ENCODE data around the gene RPL14.

RPL14 gene

DNA sequence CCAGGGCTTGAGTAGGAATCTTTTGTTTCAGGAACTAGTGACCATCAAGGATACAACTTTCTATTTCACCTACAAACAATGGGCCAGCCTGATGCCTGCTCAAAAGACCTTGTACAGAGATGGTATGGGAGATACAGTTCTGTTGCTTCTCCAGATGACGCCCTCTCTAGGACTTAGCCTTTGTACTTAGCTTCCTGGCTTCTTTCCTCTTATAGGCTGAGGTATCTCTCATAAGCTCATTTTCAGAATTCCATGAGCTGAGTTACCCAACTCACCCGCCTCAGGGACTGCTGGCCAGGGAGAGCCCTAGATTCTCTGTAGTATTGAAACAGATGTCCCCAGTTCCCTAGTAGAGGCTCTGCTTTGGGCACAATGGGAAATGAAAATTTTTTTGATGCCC is 40.1 kb downstream of the RPL14 start:
- TF ChIP-seq ZNF8 (CRISPR knock-in tag; IDR thresholded peaks at IDR 0.05): no peak
- no peak for ATAC-seq

DNA sequence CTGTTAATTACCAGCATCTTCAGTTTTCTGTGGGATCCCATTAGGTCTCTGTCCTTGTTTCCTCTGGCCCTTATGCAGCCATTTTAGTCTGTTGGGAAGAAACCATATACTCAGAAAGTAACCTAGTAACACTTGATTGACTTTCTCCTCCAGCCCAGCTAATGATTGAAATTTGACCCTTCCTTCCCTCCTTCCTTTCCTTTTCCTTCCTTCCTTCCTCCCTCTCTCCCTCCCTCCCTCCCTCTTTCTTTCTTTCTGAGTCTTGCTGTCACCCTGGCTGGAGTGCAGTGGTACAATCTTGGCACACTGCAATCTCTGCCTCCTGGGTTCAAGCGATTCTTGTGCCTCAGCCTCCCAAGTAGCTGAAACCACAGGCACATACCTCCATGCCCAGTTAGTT is 42.8 kb downstream of the RPL14 start:
- TF ChIP-seq ESRRG (CRISPR knock-in tag; IDR thresholded peaks at IDR 0.05): no peak
- no peak for TF ChIP-seq ZNF565 (CRISPR knock-in tag; conservative IDR thresholded peaks at IDR 0.05; ENCODE audit: low read depth)
- TF ChIP-seq, protein P1, sequence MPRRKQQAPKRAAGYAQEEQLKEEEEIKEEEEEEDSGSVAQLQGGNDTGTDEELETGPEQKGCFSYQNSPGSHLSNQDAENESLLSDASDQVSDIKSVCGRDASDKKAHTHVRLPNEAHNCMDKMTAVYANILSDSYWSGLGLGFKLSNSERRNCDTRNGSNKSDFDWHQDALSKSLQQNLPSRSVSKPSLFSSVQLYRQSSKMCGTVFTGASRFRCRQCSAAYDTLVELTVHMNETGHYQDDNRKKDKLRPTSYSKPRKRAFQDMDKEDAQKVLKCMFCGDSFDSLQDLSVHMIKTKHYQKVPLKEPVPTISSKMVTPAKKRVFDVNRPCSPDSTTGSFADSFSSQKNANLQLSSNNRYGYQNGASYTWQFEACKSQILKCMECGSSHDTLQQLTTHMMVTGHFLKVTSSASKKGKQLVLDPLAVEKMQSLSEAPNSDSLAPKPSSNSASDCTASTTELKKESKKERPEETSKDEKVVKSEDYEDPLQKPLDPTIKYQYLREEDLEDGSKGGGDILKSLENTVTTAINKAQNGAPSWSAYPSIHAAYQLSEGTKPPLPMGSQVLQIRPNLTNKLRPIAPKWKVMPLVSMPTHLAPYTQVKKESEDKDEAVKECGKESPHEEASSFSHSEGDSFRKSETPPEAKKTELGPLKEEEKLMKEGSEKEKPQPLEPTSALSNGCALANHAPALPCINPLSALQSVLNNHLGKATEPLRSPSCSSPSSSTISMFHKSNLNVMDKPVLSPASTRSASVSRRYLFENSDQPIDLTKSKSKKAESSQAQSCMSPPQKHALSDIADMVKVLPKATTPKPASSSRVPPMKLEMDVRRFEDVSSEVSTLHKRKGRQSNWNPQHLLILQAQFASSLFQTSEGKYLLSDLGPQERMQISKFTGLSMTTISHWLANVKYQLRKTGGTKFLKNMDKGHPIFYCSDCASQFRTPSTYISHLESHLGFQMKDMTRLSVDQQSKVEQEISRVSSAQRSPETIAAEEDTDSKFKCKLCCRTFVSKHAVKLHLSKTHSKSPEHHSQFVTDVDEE (CRISPR knock-in tag; IDR thresholded peaks at IDR 0.05): no peak
- TF ChIP-seq, protein P2, sequence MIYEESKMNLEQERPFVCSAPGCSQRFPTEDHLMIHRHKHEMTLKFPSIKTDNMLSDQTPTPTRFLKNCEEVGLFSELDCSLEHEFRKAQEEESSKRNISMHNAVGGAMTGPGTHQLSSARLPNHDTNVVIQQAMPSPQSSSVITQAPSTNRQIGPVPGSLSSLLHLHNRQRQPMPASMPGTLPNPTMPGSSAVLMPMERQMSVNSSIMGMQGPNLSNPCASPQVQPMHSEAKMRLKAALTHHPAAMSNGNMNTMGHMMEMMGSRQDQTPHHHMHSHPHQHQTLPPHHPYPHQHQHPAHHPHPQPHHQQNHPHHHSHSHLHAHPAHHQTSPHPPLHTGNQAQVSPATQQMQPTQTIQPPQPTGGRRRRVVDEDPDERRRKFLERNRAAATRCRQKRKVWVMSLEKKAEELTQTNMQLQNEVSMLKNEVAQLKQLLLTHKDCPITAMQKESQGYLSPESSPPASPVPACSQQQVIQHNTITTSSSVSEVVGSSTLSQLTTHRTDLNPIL (CRISPR knock-in tag; IDR thresholded peaks at IDR 0.05; ENCODE audit: low read depth): no peak
- TF ChIP-seq TOX (CRISPR knock-in tag; IDR thresholded peaks at IDR 0.05; ENCODE audit: borderline replicate concordance): no peak
- no peak for TF ChIP-seq SNAI2 (CRISPR knock-in tag; IDR thresholded peaks at IDR 0.05)
- TF ChIP-seq ZNF8 (CRISPR knock-in tag; IDR thresholded peaks at IDR 0.05): no peak
- TF ChIP-seq, protein P3, sequence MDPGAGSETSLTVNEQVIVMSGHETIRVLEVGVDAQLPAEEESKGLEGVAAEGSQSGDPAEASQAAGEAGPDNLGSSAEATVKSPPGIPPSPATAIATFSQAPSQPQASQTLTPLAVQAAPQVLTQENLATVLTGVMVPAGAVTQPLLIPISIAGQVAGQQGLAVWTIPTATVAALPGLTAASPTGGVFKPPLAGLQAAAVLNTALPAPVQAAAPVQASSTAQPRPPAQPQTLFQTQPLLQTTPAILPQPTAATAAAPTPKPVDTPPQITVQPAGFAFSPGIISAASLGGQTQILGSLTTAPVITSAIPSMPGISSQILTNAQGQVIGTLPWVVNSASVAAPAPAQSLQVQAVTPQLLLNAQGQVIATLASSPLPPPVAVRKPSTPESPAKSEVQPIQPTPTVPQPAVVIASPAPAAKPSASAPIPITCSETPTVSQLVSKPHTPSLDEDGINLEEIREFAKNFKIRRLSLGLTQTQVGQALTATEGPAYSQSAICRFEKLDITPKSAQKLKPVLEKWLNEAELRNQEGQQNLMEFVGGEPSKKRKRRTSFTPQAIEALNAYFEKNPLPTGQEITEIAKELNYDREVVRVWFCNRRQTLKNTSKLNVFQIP (CRISPR knock-in tag; IDR thresholded peaks at IDR 0.05; ENCODE audit: borderline replicate concordance, low read depth): no peak
- TF ChIP-seq BACH2 (CRISPR knock-in tag; IDR thresholded peaks at IDR 0.05; ENCODE audit: borderline replicate concordance): no peak
- no peak for TF ChIP-seq ZNF70 (CRISPR knock-in tag; IDR thresholded peaks at IDR 0.05)
- no peak for ATAC-seq

DNA sequence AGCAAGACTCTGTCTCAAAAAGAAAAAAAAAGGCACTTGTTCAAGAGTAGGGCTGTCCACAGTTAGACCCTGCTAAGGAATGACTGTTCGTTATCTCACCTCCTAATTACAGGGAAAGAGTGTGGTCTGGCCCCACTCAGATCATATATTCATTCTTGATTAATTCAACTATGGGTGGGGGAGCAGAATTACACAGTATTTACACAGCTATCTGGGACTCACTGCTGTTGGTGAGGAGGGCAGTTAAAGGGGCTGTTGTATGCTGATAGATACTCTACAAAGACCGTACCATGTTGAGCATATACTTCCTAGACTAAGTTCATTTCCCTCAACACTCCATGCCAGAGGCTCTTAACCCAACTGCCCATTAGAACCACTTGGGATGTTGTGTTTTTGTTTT is 44.9 kb downstream of the RPL14 start:
- ATAC-seq: no peak
- no peak for TF ChIP-seq ISL1 (CRISPR knock-in tag; IDR thresholded peaks at IDR 0.05)
- TF ChIP-seq ZNF8 (CRISPR knock-in tag; IDR thresholded peaks at IDR 0.05): no peak
- TF ChIP-seq ZNF70 (CRISPR knock-in tag; IDR thresholded peaks at IDR 0.05): no peak
- TF ChIP-seq, protein P4, sequence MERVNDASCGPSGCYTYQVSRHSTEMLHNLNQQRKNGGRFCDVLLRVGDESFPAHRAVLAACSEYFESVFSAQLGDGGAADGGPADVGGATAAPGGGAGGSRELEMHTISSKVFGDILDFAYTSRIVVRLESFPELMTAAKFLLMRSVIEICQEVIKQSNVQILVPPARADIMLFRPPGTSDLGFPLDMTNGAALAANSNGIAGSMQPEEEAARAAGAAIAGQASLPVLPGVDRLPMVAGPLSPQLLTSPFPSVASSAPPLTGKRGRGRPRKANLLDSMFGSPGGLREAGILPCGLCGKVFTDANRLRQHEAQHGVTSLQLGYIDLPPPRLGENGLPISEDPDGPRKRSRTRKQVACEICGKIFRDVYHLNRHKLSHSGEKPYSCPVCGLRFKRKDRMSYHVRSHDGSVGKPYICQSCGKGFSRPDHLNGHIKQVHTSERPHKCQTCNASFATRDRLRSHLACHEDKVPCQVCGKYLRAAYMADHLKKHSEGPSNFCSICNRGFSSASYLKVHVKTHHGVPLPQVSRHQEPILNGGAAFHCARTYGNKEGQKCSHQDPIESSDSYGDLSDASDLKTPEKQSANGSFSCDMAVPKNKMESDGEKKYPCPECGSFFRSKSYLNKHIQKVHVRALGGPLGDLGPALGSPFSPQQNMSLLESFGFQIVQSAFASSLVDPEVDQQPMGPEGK (CRISPR knock-in tag; IDR thresholded peaks at IDR 0.05; ENCODE audit: borderline replicate concordance): no peak
- no peak for TF ChIP-seq ZC3H10 (CRISPR knock-in tag; IDR thresholded peaks at IDR 0.05)
- no peak for TF ChIP-seq OSR1 (CRISPR knock-in tag; IDR thresholded peaks at IDR 0.05)
- no peak for TF ChIP-seq GLIS3 (CRISPR knock-in tag; IDR thresholded peaks at IDR 0.05)
- TF ChIP-seq ARNTL (CRISPR knock-in tag; IDR thresholded peaks at IDR 0.05; ENCODE audit: borderline replicate concordance, low read depth): no peak
- TF ChIP-seq, protein P5, sequence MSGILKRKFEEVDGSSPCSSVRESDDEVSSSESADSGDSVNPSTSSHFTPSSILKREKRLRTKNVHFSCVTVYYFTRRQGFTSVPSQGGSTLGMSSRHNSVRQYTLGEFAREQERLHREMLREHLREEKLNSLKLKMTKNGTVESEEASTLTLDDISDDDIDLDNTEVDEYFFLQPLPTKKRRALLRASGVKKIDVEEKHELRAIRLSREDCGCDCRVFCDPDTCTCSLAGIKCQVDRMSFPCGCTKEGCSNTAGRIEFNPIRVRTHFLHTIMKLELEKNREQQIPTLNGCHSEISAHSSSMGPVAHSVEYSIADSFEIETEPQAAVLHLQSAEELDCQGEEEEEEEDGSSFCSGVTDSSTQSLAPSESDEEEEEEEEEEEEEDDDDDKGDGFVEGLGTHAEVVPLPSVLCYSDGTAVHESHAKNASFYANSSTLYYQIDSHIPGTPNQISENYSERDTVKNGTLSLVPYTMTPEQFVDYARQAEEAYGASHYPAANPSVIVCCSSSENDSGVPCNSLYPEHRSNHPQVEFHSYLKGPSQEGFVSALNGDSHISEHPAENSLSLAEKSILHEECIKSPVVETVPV (CRISPR knock-in tag; IDR thresholded peaks at IDR 0.05): no peak
- TF ChIP-seq RARB (CRISPR knock-in tag; IDR thresholded peaks at IDR 0.05): no peak
- TF ChIP-seq, protein P2 (CRISPR knock-in tag; IDR thresholded peaks at IDR 0.05; ENCODE audit: low read depth): no peak
- TF ChIP-seq, protein P1 (CRISPR knock-in tag; IDR thresholded peaks at IDR 0.05): no peak
- TF ChIP-seq ZNF565 (CRISPR knock-in tag; conservative IDR thresholded peaks at IDR 0.05; ENCODE audit: low read depth): no peak
- TF ChIP-seq ESRRG (CRISPR knock-in tag; IDR thresholded peaks at IDR 0.05): no peak
- no peak for TF ChIP-seq TOX (CRISPR knock-in tag; IDR thresholded peaks at IDR 0.05; ENCODE audit: borderline replicate concordance)

Measured in SK-N-SH treated with all-trans-retinoic acid at 6 μM for 48 hours (cell line).